Endothelial cell of umbilical vein (primary cell): Measurements from ENCODE around the gene STK16.

Experiments
- CTCF ChIP-seq, 2 donors: IDR thresholded peaks; 1 replicate in 1 of 2; 2 replicates in 1 of 2; pipeline ENCODE4 v1.5.1; 2011; ENCODE audit warnings: low read length in 2 of 2, mild to moderate bottlenecking in 2 of 2, moderate library complexity in 2 of 2, control low read depth in 1 of 2, inconsistent platforms in 1 of 2, low read depth in 1 of 2; ENCODE audit not compliant: insufficient read depth in 1 of 2; ENCODE audit errors: extremely low read depth in 1 of 2
- POLR2AphosphoS5 ChIP-seq: IDR thresholded peaks from 2 replicates; pipeline ENCODE4 v1.6.1; 2012; ENCODE audit warnings: low read depth, mild to moderate bottlenecking, control low read depth, low read length, moderate library complexity; ENCODE audit not compliant: insufficient read depth

DNA sequence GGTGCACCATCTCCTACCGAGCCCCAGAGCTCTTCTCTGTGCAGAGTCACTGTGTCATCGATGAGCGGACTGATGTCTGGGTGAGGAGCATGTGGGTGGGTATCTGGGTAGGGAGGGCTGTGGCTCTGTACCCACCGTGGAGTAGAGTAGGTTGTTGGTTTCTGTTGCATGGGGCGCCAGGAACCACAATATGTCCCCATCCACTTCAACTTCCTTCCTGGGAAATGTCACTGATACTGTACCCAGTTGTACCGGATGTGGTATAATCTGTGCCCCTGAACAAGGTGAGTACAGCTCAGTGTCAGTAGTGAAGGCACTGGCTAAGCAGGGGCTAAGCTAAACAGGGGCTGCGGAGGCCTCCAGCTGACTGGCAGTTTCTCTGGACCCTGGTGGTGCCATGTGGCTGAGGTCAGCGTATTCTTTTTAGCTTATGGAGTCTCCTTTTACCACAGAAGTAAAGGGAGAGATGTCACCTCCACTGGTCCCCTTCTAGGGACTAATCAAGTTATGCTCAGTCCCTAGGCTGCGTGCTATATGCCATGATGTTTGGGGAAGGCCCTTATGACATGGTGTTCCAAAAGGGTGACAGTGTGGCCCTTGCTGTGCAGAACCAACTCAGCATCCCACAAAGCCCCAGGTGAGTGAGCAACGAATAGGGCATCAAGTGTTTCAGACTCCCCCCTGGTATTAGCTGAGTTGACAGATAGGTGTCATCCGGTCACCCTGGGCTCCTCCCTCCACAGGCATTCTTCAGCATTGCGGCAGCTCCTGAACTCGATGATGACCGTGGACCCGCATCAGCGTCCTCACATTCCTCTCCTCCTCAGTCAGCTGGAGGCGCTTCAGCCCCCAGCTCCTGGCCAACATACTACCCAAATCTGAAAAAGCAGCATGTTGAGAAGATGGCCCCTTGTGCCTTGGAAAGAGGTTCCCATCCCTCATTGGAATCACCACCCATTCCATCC is 2.7 kb downstream of the STK16 start:
- TF ChIP-seq CTCF (IDR thresholded peaks at IDR 0.05; ENCODE audit: extremely low read depth in 1 of 2, insufficient read depth in 1 of 2, low read depth in 1 of 2, low read length in 2 of 2) (no peak), POLR2AphosphoS5 (no peak)
